ENCODE measurements around the gene CHPF2.

Gene CHPF2

DNA sequence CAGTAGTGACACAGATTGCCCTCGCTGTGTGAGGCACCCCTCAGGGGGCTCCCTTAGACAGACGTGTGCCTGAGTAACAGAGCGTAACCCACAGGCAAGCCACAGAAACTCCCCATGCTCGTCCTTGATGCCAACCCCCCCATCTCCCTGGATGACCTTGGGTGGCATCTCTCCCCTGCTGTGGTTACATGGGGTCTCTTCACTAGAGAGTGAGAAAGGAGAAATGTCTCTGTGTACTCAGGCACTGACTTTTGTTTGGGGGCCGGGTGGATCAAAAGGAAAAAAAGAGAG, 44.1 kb upstream of the CHPF2 start:
- Histone ChIP-seq H3K9me3 (no peaks in the 10 kb centered on the region), H3K27me3 (no peaks in the 10 kb centered on the region), H3K4me3 (ENCODE audit: low read depth, low read length) (no peak overlapping the region), H3K36me3 (no peaks in the 10 kb centered on the region), H3K4me1 (no peaks in the 10 kb centered on the region)
- DNase-seq, result no peak
- TF ChIP-seq, protein P1, sequence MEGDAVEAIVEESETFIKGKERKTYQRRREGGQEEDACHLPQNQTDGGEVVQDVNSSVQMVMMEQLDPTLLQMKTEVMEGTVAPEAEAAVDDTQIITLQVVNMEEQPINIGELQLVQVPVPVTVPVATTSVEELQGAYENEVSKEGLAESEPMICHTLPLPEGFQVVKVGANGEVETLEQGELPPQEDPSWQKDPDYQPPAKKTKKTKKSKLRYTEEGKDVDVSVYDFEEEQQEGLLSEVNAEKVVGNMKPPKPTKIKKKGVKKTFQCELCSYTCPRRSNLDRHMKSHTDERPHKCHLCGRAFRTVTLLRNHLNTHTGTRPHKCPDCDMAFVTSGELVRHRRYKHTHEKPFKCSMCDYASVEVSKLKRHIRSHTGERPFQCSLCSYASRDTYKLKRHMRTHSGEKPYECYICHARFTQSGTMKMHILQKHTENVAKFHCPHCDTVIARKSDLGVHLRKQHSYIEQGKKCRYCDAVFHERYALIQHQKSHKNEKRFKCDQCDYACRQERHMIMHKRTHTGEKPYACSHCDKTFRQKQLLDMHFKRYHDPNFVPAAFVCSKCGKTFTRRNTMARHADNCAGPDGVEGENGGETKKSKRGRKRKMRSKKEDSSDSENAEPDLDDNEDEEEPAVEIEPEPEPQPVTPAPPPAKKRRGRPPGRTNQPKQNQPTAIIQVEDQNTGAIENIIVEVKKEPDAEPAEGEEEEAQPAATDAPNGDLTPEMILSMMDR (IDR thresholded peaks at IDR 0.05; ENCODE audit: low read depth, low read length), result no peak

DNA sequence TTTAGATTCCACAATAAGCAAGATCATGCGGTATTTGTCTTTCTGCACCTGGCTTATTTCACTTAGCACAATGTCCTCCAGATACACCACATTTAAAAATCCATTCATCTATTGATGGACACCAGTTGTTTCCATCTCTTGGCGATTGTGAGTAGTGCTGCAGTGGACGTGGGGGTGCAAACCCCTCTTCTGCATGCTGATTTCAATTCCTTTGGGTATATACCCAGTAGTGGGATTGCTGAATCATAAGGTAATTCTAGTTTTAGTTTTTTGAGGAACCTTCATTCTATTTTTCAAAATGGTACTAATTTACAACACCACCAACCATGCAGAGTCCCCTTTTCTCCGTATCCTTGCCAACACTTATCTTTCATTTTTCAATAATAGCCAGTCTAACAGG, 43.2 kb upstream of the CHPF2 start:
- H3K27me3 ChIP-seq, result no peaks in the 10 kb centered on the region
- no peak overlapping the region for H3K4me3 ChIP-seq (ENCODE audit: low read depth, low read length)
- no peak for DNase-seq
- TF ChIP-seq, protein P1 (IDR thresholded peaks at IDR 0.05; ENCODE audit: low read depth, low read length), result no peak
- no peaks in the 10 kb centered on the region for H3K4me1 ChIP-seq
- H3K9me3 ChIP-seq, result no peaks in the 10 kb centered on the region
- H3K36me3 ChIP-seq, result no peaks in the 10 kb centered on the region

DNA sequence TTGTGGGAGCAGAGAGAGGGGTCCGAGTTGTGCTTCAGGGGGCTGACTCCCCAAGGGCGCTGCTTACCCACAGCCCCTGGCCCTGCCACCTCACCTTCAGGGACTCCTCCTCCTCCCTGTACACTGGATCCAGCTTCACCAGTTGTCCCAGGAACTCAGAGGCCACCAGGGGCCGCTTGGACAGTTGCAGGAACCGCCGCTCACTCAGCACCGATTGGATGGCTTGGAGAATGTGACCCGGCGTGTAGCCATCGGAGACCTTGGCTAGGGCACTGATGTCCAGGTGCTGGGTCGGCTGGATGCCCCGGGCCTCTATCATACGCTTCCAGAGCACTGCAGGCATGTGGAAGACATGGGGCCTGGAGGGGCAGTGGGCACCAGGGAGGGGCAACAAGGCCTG, 40.7 kb upstream of the CHPF2 start:
- H3K36me3 ChIP-seq, result no peaks in the 10 kb centered on the region
- TF ChIP-seq, protein P1 (IDR thresholded peaks at IDR 0.05; ENCODE audit: low read depth, low read length), result no peak
- DNase-seq, result no peak
- H3K4me3 ChIP-seq (ENCODE audit: low read depth, low read length), result no peak overlapping the region
- no peaks in the 10 kb centered on the region for H3K9me3 ChIP-seq
- H3K27me3 ChIP-seq, result peaks cover 10% of the 10 kb centered on the region
- H3K4me1 ChIP-seq, result no peaks in the 10 kb centered on the region

DNA sequence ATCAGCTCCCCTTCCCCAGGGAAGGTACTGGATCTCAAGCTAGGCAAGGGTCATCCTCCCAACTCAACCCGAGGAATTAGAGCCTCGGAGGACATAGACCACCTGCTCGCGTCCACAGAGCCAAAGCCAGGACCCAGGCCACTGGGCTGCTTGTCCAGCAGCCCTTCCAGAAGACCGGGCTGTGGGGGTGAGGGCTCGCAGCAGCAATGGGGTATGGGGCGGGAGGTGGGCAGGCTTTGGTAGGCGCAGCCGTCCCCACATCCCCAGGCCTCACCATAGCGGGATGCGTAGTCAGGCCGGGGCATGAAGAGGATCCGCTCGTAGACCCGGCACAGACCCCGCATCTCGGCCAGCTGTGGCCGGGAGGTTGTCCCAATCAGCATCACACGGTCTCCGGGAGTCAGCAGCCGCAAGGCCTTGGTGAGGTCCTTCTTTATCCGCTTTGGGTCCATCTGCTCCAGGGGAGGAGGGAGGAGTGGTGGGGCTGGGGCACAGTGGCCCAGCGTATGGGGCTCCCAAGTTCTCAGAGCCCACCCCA, 40.2 kb upstream of the CHPF2 start:
- TF ChIP-seq, protein P1 (IDR thresholded peaks at IDR 0.05; ENCODE audit: low read depth, low read length), result no peak
- H3K27me3 ChIP-seq, result peaks cover 10% of the 10 kb centered on the region
- no peaks in the 10 kb centered on the region for H3K9me3 ChIP-seq
- H3K4me1 ChIP-seq, result no peaks in the 10 kb centered on the region
- no peak for DNase-seq
- H3K4me3 ChIP-seq (ENCODE audit: low read depth, low read length), result no peak overlapping the region
- no peaks in the 10 kb centered on the region for H3K36me3 ChIP-seq

DNA sequence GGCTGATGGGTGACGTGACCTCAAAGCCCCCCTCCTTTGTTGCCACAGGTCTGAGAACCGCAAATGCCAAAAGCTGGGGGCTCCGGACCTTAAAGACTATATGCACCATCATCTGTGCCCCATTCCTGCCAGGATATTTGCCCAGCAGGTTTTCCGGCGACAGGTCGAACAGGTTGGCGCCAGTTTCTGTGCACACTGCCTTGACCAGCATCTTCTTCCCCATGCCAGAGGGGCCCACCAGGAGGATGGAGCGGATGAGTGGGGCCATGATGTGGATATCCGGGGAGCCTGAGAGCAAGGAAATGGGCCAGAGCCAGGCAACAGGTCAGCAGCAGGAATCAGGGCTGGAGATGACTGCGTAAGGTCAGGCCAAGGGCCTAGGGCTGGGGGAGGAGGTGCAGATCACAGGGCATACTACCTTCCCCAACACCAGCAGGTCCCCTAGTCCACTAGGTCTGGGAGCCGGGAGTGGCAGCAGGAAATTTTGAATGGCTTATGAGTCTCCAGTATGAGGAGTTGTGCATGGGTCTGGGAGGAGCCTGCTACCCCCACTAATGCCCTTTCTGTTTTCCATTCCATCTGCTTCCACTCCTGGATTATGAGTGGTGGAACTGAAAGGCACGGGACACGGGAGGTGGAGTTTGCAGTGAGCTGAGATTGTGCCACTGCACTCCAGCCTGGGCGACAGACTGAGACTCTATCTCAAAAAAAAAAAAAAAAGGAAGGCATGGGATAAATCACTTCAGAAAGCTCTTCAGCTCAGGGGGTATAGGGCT, 38.9 kb upstream of the CHPF2 start:
- H3K36me3 ChIP-seq, result no peaks in the 10 kb centered on the region

DNA sequence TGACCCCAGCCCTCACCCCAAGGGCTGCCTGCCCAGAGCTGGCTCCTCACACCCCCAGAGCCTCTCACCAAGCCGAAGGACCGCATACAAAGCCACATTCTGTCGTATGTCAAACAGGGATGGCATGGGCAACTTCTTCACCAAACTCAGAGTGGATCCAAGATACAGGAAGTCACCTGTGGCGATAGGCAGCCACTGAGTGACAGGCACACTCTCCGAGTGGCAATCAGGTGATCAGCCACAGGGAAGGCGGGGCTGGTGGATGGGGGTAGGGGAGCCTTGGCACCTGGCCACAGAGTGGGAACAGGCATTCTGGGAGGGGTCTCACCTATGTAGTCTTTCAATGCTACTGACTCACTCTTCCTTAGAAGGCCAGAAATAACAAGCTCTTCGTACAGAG, 38.1 kb upstream of the CHPF2 start:
- Histone ChIP-seq H3K4me1 (no peaks in the 10 kb centered on the region), H3K4me3 (ENCODE audit: low read depth, low read length) (no peak overlapping the region), H3K27me3 (peaks cover 10% of the 10 kb centered on the region), H3K36me3 (no peaks in the 10 kb centered on the region), H3K9me3 (no peaks in the 10 kb centered on the region)
- DNase-seq, result no peak
- TF ChIP-seq, protein P1 (IDR thresholded peaks at IDR 0.05; ENCODE audit: low read depth, low read length), result no peak

More for the DNA sequence above, 38.9 kb upstream of the CHPF2 start:
- TF ChIP-seq, protein P1 (IDR thresholded peaks at IDR 0.05; ENCODE audit: low read depth, low read length), result no peak
- DNase-seq, result no peak
- no peaks in the 10 kb centered on the region for H3K9me3 ChIP-seq
- no peak overlapping the region for H3K4me3 ChIP-seq (ENCODE audit: low read depth, low read length)
- H3K4me1 ChIP-seq, result no peaks in the 10 kb centered on the region
- H3K27me3 ChIP-seq, result peaks cover 10% of the 10 kb centered on the region
